HPDE6-E6E7 (cell line): Measurements from ENCODE around the gene KLRC2.
"Not testable (repeated sequence)": the region's sequence is repeated elsewhere in the genome, so short reads cannot be mapped to it uniquely, and the experiment has no call there.

ENCODE experiments used
- DNase-seq: peaks from one replicate; pipeline ENCODE4 v3.0.0; 2011; ENCODE audit warnings: missing footprints; ENCODE audit errors: extremely low spot score

The KLRC2 gene

DNA sequence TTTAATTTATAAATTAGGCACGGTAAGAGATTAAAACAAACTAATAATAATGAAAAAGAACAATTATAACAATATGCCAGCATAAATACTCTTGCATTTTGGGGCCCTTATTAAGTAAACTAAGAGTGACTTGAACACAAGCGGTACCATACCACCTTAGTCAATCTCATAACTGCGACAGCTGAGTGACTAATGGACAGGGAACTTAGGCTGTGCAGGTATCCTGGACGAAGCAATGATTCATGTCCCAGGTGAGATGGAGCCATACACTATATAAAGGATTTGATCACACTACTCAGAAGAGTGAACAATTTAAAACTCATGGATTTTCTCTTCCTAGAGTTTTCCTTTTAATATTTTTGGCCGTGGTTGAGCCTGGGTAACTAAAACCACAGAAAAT lies 30.5 kb downstream of the KLRC2 start:
- DNase-seq, result peak; percentile 39

DNA sequence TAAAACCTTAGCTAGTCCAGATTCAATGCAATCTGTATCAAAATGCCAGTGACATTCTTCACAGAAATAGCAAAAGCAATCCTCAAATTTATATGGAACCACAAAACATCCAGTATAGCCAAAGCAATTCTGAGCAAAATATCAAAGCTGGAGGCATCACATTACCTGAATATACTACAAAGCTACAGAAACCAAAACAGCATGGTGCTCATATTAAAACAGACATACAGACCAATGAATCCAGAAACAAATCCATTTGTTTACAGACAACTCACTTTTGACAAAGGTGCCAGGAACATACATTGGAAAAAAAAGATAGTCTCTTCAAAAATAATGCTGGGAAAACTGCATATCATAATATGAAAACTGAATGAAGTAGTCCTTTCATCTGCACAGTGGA lies 31.0 kb downstream of the KLRC2 start:
- no peak for DNase-seq

DNA sequence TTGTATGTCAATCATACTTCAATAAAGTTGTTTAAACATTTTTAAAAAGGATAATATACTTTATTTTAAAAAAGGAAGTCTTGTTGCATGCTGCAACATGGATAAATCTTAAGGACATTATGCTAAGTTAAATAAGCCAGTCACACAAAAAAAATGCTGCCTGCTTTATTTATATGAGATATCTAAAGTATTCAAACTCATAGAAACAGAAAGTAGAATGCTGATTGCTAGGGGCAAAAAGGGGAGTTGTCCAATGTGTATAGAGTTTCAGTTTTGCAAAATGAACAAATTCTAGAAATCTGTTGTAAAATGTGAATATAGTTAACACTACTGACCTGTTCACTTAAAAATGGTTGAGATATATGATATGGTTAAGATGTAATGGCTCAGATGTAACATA lies 35.0 kb downstream of the KLRC2 start:
- DNase-seq, result no peak

DNA sequence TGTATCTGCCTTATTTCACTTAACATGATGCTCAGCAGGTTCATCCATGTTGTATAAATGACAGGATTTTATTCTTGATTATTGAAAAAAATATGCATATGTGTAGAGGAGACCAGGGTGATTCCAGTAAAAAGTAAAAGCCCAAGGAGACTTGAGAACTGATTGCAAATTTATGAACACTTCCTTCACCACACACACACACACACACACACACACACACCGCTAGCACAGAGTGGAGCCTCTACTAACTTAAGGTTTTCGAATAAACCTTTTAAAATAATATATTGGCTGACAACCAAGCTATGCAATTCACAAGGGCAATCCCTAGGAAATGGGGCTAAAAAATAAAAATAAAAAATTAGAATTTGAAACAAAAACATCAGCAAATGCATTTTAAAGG lies 37.6 kb downstream of the KLRC2 start:
- no peak for DNase-seq

DNA sequence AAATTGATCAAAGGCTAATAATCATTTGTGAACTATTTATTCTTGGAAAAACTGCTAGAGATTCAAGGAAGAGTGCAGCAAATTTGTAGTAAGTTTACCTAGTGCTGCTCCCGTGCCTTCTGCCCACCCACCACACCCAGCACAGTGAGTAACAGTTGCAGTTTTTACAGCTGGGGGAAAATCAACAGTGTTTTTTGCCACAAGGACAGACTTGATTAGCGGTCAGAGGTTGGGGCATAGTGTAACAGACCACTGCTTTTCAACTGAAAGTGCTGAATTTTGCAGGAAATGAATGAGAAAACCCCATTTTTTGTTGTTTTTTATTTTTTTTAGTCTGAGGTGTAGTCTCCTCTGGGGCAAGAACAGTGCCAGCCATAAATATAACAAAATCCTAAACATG lies 38.5 kb downstream of the KLRC2 start:
- DNase-seq, result no peak

DNA sequence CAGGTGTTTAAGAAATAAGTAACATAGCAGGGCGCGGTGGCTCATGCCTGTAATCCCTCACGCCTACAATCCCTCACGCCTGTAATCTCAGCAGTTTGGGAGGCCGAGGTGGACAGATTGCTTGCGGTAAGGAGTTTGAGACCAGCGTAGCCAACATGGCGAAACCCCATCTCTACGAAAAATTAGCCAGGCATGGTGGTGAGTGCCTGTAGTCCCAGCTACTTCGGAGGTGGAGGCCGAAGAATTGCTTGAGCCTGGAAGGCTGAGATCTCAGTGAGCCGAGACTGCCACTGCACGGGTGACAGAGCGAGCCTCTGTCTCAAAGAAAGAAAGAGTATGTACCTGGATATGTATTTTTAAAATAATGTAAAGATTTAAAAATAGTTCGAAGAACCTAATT lies 39.6 kb downstream of the KLRC2 start:
- DNase-seq, result not testable (repeated sequence)

DNA sequence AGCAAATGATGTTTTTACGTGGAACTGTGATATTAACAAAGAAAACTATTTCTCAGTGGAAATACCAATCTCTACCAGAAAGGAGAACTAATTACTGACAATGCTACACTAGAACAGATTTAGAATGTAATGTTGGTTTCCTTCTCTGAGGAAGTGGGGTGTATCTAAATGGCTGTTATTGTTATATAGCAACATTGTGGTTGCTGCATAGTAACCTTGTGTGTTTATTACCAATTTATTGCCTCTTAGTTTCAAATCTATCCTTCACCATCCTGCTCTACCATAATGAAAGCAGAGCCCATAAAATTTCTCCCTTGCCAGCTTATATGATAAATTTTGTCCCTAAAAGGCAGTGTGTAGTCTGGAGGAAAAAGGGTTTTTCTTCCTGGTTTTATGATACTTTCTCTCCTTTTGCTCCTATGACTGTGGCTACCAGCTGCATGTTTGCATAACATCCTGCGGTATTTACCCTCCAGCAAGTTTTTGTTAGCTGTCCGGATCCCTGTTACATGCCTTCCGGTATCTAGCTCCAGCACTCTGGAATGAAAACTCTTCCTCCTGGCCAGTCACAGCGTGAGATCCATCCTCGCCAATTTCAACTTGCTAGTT lies 40.3 kb downstream of the KLRC2 start:
- DNase-seq, result peak; percentile 59

DNA sequence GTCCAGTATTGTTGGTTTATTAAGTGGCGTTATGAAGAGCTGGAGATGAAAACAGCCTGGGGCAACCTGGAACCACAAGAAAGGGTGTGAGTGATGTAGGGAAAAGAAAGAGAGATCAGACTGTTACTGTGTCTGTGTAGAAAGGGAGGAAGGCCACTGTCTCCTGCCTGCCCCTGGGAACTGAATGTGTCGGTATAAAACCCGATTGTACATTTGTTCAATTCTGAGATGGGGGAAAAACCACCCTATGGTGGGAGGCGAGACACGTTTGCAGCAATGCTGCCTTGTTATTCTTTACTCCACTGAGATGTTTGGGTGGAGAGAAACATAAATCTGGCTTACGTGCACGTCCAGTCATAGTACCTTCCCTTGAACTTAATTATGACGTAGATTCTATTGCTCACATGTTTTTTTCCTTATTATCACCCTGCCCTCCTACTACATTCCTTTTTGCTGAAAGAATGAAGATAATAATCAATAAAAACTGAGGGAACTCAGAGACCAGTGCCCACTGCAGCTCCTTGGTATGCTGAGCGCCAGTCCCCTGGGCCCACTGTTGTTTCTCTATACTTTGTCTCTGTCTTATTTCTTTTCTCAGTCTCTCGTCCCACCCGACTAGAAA lies 41.2 kb downstream of the KLRC2 start:
- DNase-seq, result not testable (repeated sequence)

DNA sequence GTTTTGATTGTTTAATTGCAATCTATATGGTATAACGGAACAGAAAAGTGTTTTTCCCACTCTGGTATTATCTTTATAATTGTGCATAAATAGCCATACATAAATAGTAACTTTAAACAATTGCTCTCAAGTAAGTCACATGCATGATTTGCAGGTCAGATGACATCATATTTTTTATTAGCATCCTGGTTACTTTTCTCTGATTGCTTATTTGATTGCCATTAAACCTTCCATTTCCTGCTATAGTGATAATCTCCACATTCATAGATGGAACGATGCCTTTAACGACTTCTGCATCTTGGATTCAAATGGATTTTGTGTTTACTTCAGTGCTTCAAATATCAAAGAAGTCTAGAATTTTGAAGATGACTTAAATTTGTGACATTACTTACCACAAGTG lies 42.5 kb downstream of the KLRC2 start:
- DNase-seq, result no peak

DNA sequence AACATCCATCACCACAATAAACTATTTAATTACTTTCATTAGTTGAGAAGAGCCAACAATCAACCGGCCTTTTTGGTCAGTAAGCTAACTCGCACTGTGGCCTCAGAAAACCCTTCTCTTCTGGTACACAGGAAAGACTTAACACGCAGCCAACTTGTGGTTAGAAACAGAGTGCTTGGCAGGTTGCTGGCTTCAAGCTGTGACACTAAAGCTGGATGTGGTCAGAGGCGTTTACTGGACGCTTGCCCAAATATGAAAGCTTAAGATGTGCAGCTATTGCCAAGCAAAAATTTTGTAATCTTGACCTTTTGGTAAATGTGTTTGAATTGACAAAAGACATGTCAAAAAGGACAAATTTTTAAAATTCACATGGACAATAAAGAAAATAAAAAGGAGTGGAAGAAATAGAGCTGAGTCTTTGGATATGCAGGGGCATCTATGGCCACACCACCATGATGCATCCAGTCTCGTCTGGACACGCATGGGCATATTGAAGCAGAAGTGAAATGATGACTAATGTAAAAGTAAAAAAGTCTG lies 43.3 kb downstream of the KLRC2 start:
- peak; percentile 53 for DNase-seq

DNA sequence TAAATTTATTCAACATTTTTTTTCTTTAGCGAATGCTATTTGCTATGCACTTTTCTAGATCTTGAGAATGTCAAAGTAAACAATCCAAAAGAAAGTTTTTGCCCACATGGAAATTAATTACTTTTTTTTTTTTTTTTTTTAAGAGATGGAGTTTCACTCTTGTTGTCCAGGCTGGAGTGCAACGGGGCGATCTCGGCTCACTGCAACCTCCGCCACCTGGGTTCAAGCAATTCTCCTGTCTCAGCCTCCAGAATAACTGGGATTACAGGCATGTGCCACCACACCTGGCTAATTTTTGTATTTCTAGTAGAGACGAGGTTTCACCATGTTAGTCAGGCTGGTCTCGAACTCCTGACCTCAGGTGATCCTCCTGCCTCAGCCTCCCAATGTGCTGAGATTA lies 44.8 kb downstream of the KLRC2 start:
- not testable (repeated sequence) for DNase-seq

DNA sequence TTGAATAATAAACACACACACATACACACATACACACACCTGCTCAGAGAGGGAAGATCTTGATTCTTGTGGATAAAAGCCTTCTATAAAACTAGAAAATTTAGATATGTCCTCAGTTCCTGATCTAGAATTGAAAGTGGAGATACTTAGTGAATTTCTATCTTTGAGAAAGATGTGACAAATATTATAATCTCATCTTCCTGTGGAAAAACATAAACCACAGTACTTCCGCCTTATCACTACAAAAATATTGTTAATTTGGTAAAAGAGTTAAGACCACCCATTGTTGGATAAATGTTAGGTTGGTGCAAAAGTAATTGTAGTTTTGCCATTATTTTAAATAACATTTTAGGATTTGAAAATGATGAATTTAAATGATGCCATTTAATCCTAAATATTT lies 45.9 kb downstream of the KLRC2 start, which contains the start of gene KLRK1:
TSS of gene KLRK1 (minus strand) at position 138 of the 400 bp plus-strand sequence. CDS start 1,231 bp downstream, outside the sequence.
- DNase-seq, result no peak

DNA sequence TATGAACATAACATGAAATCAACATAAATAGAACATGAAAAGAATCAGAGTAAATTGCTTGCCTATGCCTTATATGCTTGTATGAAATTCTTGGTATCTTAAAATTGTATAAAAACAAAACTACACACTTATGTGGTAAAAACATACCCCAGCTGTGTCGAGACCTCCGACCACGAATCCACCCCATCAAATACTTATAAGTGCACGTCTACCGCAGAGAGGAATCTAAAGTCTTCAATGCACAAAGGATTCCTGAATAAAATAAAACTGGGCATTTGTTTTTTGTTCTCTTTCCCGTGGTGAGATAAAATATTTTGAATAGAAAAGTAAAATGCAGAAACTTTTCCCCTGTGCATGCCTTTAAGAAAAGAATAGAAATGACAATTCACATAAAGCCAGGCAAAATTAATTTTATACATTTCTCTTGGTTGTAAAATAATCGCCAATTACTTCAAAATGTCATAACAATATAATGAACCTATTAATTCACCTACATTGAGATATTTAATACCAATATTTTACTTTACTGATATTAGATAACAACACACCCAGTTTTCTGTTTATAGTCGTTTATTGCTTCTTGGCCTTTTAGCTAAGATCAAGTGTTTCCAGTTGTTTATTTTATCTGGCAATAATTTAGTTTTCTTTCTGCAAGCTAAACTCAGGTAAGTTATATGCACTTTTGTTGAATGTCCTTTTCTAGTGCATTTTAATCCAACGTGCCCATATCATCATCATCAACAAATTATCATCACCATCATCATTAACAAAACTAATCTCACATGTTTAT lies 47.0 kb downstream of the KLRC2 start:
- DNase-seq, result no peak

DNA sequence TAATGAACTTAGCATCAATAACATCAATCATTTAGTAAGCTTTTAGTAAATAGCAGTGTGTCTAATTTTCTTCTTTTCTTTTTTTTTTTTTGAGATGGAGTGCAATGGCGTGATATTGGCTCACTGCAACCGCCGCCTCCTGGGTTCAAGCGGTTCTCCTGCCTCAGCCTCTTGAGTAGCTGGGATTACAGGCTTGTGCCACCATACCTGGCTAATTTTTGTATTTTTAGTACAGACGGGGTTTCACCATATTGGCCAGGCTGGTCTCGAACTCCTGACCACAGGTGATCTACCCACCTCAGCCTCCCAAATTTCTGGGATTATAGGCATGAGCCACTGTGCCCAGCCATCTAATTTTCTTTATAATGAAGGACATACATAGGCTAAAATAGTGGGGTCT lies 48.3 kb downstream of the KLRC2 start:
- not testable (repeated sequence) for DNase-seq

DNA sequence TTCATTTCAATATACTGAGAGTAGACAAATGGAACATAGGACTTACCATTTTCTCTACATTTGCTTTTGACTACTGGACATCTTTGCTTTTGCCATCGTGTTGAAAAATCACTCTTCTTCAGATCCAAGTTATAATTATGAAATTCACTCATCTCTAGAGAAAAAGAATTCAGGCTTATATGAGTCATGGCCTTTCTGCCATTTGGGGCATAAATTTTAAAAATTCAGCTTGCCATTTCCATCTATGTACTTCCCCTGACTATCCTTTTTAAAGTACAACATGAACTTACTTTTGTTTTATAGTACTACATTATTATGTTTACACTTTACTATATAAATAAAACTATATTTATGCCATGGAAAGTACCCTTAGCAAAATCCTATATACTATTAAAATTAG lies 49.0 kb downstream of the KLRC2 start:
- no peak for DNase-seq

DNA sequence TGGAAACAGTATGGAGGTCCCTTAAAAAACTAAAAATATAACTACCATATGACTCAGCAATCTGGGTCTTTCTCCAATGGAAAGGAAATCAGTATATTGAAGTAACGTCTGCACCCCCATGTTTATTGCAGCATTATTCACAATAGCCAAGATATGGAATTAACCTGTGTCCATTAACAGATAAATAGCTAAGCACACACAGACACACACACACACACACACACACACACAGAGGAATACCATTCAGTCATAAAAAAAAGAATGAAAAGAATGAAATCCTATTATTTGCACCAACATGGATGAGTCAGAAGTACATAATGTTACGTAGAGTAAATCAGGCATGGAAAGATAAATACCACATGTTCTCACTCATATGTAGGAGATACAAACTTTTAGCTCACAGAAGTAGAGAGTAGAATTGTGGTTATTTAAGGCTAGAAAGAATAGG lies 50.6 kb downstream of the KLRC2 start:
- DNase-seq, result no peak

DNA sequence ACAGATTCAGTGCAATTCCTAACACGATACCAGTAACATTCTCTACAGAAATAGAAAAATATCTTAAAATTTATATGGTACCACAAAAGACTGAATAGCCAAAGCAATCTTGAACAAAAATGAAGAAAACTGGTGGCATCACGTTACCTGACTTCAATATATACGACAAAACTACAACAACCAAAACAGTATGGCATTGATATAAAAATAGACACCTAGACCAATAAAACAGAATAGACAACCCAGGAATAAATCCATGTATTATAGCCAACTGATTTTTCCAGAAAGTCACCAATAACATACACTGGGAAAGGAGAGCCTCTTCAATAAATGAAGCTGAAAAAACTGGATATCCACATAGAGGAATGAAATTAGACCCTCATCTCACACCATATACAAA lies 51.6 kb downstream of the KLRC2 start:
- no peak for DNase-seq

DNA sequence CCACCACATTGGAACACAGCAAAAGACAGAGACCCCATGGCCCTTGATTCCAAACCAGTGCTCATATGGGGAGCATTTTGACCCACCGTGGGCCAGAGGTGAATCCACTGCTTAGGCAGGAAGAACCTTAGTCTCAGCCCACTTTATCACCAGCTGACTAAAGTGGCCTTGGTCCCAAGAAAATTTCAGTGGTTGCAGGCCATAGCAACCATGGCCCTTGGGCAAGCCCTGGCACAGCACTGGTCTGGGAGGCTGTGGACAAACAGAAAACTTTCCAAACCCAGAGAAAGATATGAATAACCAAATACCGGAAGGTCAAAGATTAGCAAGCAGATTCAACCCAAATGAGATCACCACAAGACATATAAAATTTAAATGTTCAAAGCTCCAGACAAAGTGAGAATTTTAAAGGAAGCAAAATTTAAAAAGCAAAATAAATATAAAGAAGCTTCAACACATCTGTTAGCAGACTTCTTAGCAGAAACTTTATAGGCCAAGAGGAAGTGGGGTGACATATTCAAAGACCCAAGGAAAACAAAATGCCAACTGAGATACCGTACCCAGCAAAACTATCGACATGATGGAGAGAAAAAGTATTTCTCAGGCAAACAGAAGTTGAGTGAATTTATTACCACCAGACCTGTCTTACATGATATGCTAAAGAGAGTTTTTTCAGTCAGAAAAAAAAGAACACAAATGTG lies 53.7 kb downstream of the KLRC2 start:
- DNase-seq, result no peak
